OCI-LY3 (cell line): Measurements from ENCODE around the gene RALGAPB.
"Not testable (repeated sequence)": the region's sequence is repeated elsewhere in the genome, so short reads cannot be mapped to it uniquely, and the experiment has no call there.

Experiments
- EZH2phosphoT487 ChIP-seq: fragments of 200-600 bp; shearing (Covaris generic); IDR thresholded peaks from 2 replicates; pipeline ENCODE4 v1.6.1; 2018; ENCODE audit warnings: antibody characterized with exemption, mixed run types, low read depth
- TF ChIP-seq, protein P1 (sequence below): fragments of 200-600, 300-600 bp; sonication (generic); IDR thresholded peaks from 2 replicates; pipeline ENCODE4 v1.5.1; 2014; ENCODE audit warnings: antibody characterized with exemption, low read length, low read depth

DNA sequence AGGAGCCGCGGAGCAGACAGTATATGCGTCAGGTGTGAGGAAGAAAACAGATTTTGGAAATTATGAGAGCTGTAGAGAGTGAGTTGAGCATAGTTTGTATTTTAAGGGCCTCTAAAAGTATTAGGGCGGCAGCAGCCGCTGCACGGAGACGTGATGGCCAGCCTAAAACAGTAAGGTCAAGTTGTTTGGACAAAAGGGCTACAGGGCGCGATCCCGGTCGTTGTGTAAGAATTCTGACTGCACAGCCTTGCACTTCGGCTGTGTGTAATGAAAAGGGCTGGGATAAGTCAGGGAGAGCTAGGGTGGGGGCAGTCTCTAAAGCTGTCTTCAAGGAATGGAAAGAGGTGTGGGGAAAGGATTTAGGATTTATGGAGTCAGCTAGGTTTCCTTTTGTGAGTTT lies 121.6 kb downstream of the RALGAPB start:
- TF ChIP-seq, protein P1, sequence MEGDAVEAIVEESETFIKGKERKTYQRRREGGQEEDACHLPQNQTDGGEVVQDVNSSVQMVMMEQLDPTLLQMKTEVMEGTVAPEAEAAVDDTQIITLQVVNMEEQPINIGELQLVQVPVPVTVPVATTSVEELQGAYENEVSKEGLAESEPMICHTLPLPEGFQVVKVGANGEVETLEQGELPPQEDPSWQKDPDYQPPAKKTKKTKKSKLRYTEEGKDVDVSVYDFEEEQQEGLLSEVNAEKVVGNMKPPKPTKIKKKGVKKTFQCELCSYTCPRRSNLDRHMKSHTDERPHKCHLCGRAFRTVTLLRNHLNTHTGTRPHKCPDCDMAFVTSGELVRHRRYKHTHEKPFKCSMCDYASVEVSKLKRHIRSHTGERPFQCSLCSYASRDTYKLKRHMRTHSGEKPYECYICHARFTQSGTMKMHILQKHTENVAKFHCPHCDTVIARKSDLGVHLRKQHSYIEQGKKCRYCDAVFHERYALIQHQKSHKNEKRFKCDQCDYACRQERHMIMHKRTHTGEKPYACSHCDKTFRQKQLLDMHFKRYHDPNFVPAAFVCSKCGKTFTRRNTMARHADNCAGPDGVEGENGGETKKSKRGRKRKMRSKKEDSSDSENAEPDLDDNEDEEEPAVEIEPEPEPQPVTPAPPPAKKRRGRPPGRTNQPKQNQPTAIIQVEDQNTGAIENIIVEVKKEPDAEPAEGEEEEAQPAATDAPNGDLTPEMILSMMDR, result not testable (repeated sequence)
- not testable (repeated sequence) for TF ChIP-seq EZH2phosphoT487
